Liver (tissue), 9 donors: ENCODE data around the gene KRTAP29-1. TPM values are rescaled to one million over a fixed set of nuclear protein-coding genes. Genes with fewer than 3 reads are reported as not detected.
"Not testable (repeated sequence)": the region's sequence is repeated elsewhere in the genome, so short reads cannot be mapped to it uniquely, and the experiment has no call there.

ENCODE experiments used
- DNase-seq: peaks from one replicate; pipeline ENCODE4 v3.0.0-alpha.2; 2017; ENCODE audit warnings: low spot score
- H3K27ac ChIP-seq, 2 donors: one replicate each; pipeline ENCODE4 v1.7.0; 2013; ENCODE audit warnings: inconsistent platforms in 2 of 2, low read length in 2 of 2, control low read depth in 1 of 2, low read depth in 1 of 2, mild to moderate bottlenecking in 1 of 2
- H3K27me3 ChIP-seq, 4 donors: one replicate each; pipeline versions ENCODE4 v1.6.1 to v1.7.0; 2013; ENCODE audit warnings: low read length in 3 of 4, inconsistent platforms in 1 of 4, mild to moderate bottlenecking in 1 of 4, moderate library complexity in 1 of 4; ENCODE audit not compliant: control insufficient read depth in 4 of 4, insufficient read depth in 4 of 4
- H3K36me3 ChIP-seq, 4 donors: one replicate each; pipeline versions ENCODE4 v1.6.1 to v1.7.0; 2013; ENCODE audit warnings: low read length in 3 of 4, mild to moderate bottlenecking in 3 of 4, low read depth in 1 of 4, moderate library complexity in 1 of 4; ENCODE audit not compliant: control insufficient read depth in 4 of 4, insufficient read depth in 3 of 4
- H3K4me1 ChIP-seq, 4 donors: one replicate each; pipeline versions ENCODE4 v1.6.1 to v1.7.0; 2013; ENCODE audit warnings: low read length in 3 of 4, mild to moderate bottlenecking in 3 of 4, moderate library complexity in 1 of 4; ENCODE audit not compliant: control insufficient read depth in 4 of 4, insufficient read depth in 4 of 4
- H3K4me3 ChIP-seq, 3 donors: one replicate each; pipeline versions ENCODE4 v1.6.1 to v1.7.0; 2013; ENCODE audit warnings: low read length in 3 of 3, control low read depth in 1 of 3, low read depth in 1 of 3, mild to moderate bottlenecking in 1 of 3
- H3K9ac ChIP-seq, 2 donors: one replicate each; pipeline ENCODE4 v1.7.0; 2013; ENCODE audit warnings: low read length in 2 of 2, mild to moderate bottlenecking in 2 of 2, moderate library complexity in 2 of 2, control low read depth in 1 of 2, low read depth in 1 of 2
- H3K9me3 ChIP-seq, 4 donors: one replicate each; pipeline versions ENCODE4 v1.6.1 to v1.7.0; 2013; ENCODE audit warnings: low read length in 3 of 4; ENCODE audit not compliant: control insufficient read depth in 4 of 4
- FOXA1 ChIP-seq: IDR thresholded peaks from 2 replicates; pipeline ENCODE4 v1.6.1; 2016; ENCODE audit warnings: antibody characterized with exemption
- FOXA2 ChIP-seq: IDR thresholded peaks from 2 replicates; pipeline ENCODE4 v1.6.1; 2016; ENCODE audit warnings: antibody characterized with exemption
- GABPA ChIP-seq, 2 donors: IDR thresholded peaks in 1 of 2; conservative IDR thresholded peaks in 1 of 2; 2 replicates each; pipeline ENCODE4 v1.6.1; 2016; ENCODE audit warnings: antibody characterized with exemption in 2 of 2, mild to moderate bottlenecking in 1 of 2, moderate library complexity in 1 of 2
- HNF4A ChIP-seq, 2 donors: conservative IDR thresholded peaks; 2 replicates each; pipeline ENCODE4 v1.6.1; 2016; ENCODE audit warnings: antibody characterized with exemption in 2 of 2, mild to moderate bottlenecking in 2 of 2
- MAX ChIP-seq: IDR thresholded peaks from 2 replicates; pipeline ENCODE4 v1.6.1; 2016; ENCODE audit warnings: antibody characterized with exemption
- NR2F2 ChIP-seq: IDR thresholded peaks from 2 replicates; pipeline ENCODE4 v1.6.1; 2016; ENCODE audit warnings: antibody characterized with exemption
- REST ChIP-seq: IDR thresholded peaks from 2 replicates; pipeline ENCODE4 v1.6.1; 2016; ENCODE audit warnings: antibody characterized with exemption, mild to moderate bottlenecking
- YY1 ChIP-seq: IDR thresholded peaks from 2 replicates; pipeline ENCODE4 v1.6.1; 2016; ENCODE audit warnings: antibody characterized with exemption, mild to moderate bottlenecking
- ZBTB33 ChIP-seq: IDR thresholded peaks from 2 replicates; pipeline ENCODE4 v1.6.1; 2016; ENCODE audit warnings: antibody characterized with exemption
- WGBS: extraction: QIAGEN DNeasy Blood & Tissue Kit; methylation state at CpG from one replicate; pipeline ENCODE4 v1.1.7; 2013; 5-methylcytosine and 5-hydroxymethylcytosine counted together
- polyA plus RNA-seq, 2 donors: library from polyadenylated mRNA; stranded (reverse) in 1 of 2; unstranded in 1 of 2; fragments of 200-250 nt in 1 of 2; fragments of >200 nt in 1 of 2; fragmentation: Nextera tagmentation in 1 of 2; extraction: Ambion mirVana in 1 of 2; gene quantifications; one replicate each; pipeline versions ENCODE4 v1.2.1 to v1.2.3, GENCODE V29; 2013 to 2015
- total RNA-seq, 2 donors: library from RNA; depleted of rRNA; stranded (reverse); fragments of >200 nt; gene quantifications; one replicate each; pipeline ENCODE4 v1.2.3, GENCODE V29; 2014
- donor health status: healthy.
- donor health status: healthy.
- donor health status: healthy.
- donor health status: healthy.
- donor health status: healthy.

Gene KRTAP29-1
- total RNA-seq (not detected), polyA plus RNA-seq (not detected)

GRCh38 chr17:41301916-41302901, at the start of gene KRTAP29-1:
TSS of gene KRTAP29-1 (minus strand) at chr17:41302851. CDS start at chr17:41302851, 0 bp downstream.
- Histone ChIP-seq H3K4me3 (no peak within 1 kb of the TSS), H3K27me3 (peaks cover 0 to 6% (median 0%) of the 10 kb centered on the region in 4 donors), H3K36me3 (no peaks in the 10 kb centered on the region), H3K27ac (no peak within 1 kb of the TSS), H3K4me1 (no peaks in the 10 kb centered on the region), H3K9me3 (no peaks in the 10 kb centered on the region), H3K9ac (no peak within 1 kb of the TSS)
- TF ChIP-seq MAX, result no peak
- TF ChIP-seq GABPA (IDR thresholded peaks at IDR 0.05 in 1 of 2, conservative IDR thresholded peaks at IDR 0.05 in 1 of 2), result no peak
- no peak for TF ChIP-seq HNF4A (conservative IDR thresholded peaks at IDR 0.05)
- no peak for TF ChIP-seq FOXA1
- TF ChIP-seq YY1, result no peak
- no peak for TF ChIP-seq ZBTB33
- WGBS, result 65% methylated on average over 11 of the region's 11 CpGs
- no peak for DNase-seq

GRCh38 chr17:41351177-41351576, 48.5 kb upstream of the KRTAP29-1 start:
- no peaks in the 10 kb centered on the region for H3K36me3 ChIP-seq
- no peak overlapping the region for H3K27ac ChIP-seq
- no peaks in the 10 kb centered on the region for H3K4me1 ChIP-seq
- H3K9me3 ChIP-seq, result no peaks in the 10 kb centered on the region
- peaks cover 0 to 7% (median 0%) of the 10 kb centered on the region in 4 donors for H3K27me3 ChIP-seq
- WGBS, result 83% methylated on average over 2 of the region's 2 CpGs
- H3K4me3 ChIP-seq, result no peak overlapping the region
- TF ChIP-seq ZBTB33 (no peak), FOXA2 (no peak), YY1 (no peak), REST (no peak), FOXA1 (no peak), NR2F2 (no peak)
- no peak for DNase-seq
- H3K9ac ChIP-seq, result no peak overlapping the region

- not testable (repeated sequence) for H3K9me3 ChIP-seq, H3K27ac ChIP-seq, H3K9ac ChIP-seq, H3K4me3 ChIP-seq, H3K4me1 ChIP-seq, H3K36me3 ChIP-seq, H3K27me3 ChIP-seq, DNase-seq
- 89% methylated on average over 16 of the region's 16 CpGs for WGBS
Observed at GRCh38 chr17:41350381-41350878, 47.8 kb upstream of the KRTAP29-1 start, which contains the start of gene KRT33A. TSS of gene KRT33A (minus strand) at chr17:41350828. CDS start at chr17:41350767, 61 bp downstream.
